ENCODE measurements around the gene TOX2. TPM values are rescaled to one million over a fixed set of nuclear protein-coding genes. Genes with fewer than 3 reads are reported as not detected.

The TOX2 gene
- total RNA-seq, 1 experiment from 2014 or later: not detected

GRCh38 chr20:43977252-43977651 lies 62.6 kb downstream of the TOX2 start:
- Mint-ChIP-seq H3K27me3 (ENCODE audit: insufficient read depth, unreplicated experiment) (peaks cover 24% of the 10 kb centered on the region), H3K9me3 (ENCODE audit: unreplicated experiment) (no peaks in the 10 kb centered on the region), H3K27ac (ENCODE audit: unreplicated experiment) (no peak overlapping the region), H3K4me3 (ENCODE audit: unreplicated experiment) (no peak overlapping the region), H3K36me3 (ENCODE audit: insufficient read depth, unreplicated experiment) (no peaks in the 10 kb centered on the region), H3K4me1 (ENCODE audit: low read depth, unreplicated experiment) (no peaks in the 10 kb centered on the region)
- no peak for TF ChIP-seq CTCF (IDR thresholded peaks at IDR 0.05; ENCODE audit: insufficient read depth in 1 of 2, low read depth in 1 of 2, low read length in 1 of 2, severe bottlenecking in 1 of 2, unreplicated experiment in 1 of 2)
- no peak overlapping the region for H3K4me3 ChIP-seq (ENCODE audit: low read depth, low read length)
- DNase-seq: no peak
- no peaks in the 10 kb centered on the region for H3K27me3 ChIP-seq (replicated peaks; ENCODE audit: control insufficient read depth, insufficient read depth, low read length)
- POLR2A ChIA-PET: no interaction called here
- intact Hi-C loops (cut with micrococcal nuclease; ENCODE audit: unreplicated experiment): no loop called here
- no TSS peak for BruUV-seq (replicated peaks)
- no peaks in the 10 kb centered on the region for H3K4me1 ChIP-seq
- CTCF ChIA-PET: no interaction called here
- H3K36me3 ChIP-seq (ENCODE audit: control insufficient read depth, insufficient read depth, low read length): no peaks in the 10 kb centered on the region
- H3K9me3 ChIP-seq: no peaks in the 10 kb centered on the region

- TF ChIP-seq CTCF (IDR thresholded peaks at IDR 0.05; ENCODE audit: insufficient read depth in 1 of 2, low read depth in 1 of 2, low read length in 1 of 2, severe bottlenecking in 1 of 2, unreplicated experiment in 1 of 2): no peak
- Histone ChIP-seq H3K27me3 (replicated peaks; ENCODE audit: control insufficient read depth, insufficient read depth, low read length) (no peaks in the 10 kb centered on the region), H3K4me1 (no peaks in the 10 kb centered on the region), H3K36me3 (ENCODE audit: control insufficient read depth, insufficient read depth, low read length) (no peaks in the 10 kb centered on the region), H3K4me3 (ENCODE audit: low read depth, low read length) (no peak overlapping the region), H3K9me3 (no peaks in the 10 kb centered on the region)
- H3K9me3 Mint-ChIP-seq (ENCODE audit: unreplicated experiment): no peaks in the 10 kb centered on the region
- ChIA-PET CTCF (no interaction called here), POLR2A (no interaction called here)
- DNase-seq: no peak
- no peak overlapping the region for H3K4me3 Mint-ChIP-seq (ENCODE audit: unreplicated experiment)
- BruUV-seq (replicated peaks): no TSS peak
- intact Hi-C loops (cut with micrococcal nuclease; ENCODE audit: unreplicated experiment): no loop called here
- H3K27ac Mint-ChIP-seq (ENCODE audit: unreplicated experiment): no peak overlapping the region
- no peaks in the 10 kb centered on the region for H3K4me1 Mint-ChIP-seq (ENCODE audit: low read depth, unreplicated experiment)
- H3K27me3 Mint-ChIP-seq (ENCODE audit: insufficient read depth, unreplicated experiment): peaks cover 27% of the 10 kb centered on the region
- H3K36me3 Mint-ChIP-seq (ENCODE audit: insufficient read depth, unreplicated experiment): no peaks in the 10 kb centered on the region
Measured at GRCh38 chr20:43977962-43978361, 63.3 kb downstream of the TOX2 start.

GRCh38 chr20:43979576-43980105 lies 65.0 kb downstream of the TOX2 start:
- H3K36me3 Mint-ChIP-seq (ENCODE audit: insufficient read depth, unreplicated experiment): no peaks in the 10 kb centered on the region
- no peak overlapping the region for H3K4me3 Mint-ChIP-seq (ENCODE audit: unreplicated experiment)
- no TSS peak for BruUV-seq (replicated peaks)
- no peak overlapping the region for H3K4me3 ChIP-seq (ENCODE audit: low read depth, low read length)
- H3K36me3 ChIP-seq (ENCODE audit: control insufficient read depth, insufficient read depth, low read length): no peaks in the 10 kb centered on the region
- POLR2A ChIA-PET: no interaction called here
- CTCF ChIA-PET: no interaction called here
- TF ChIP-seq CTCF (IDR thresholded peaks at IDR 0.05; ENCODE audit: insufficient read depth in 1 of 2, low read depth in 1 of 2, low read length in 1 of 2, severe bottlenecking in 1 of 2, unreplicated experiment in 1 of 2): no peak
- H3K9me3 ChIP-seq: no peaks in the 10 kb centered on the region
- no peaks in the 10 kb centered on the region for H3K27me3 ChIP-seq (replicated peaks; ENCODE audit: control insufficient read depth, insufficient read depth, low read length)
- no peak for DNase-seq
- peaks cover 27% of the 10 kb centered on the region for H3K27me3 Mint-ChIP-seq (ENCODE audit: insufficient read depth, unreplicated experiment)
- intact Hi-C loops (cut with micrococcal nuclease; ENCODE audit: unreplicated experiment): no loop called here
- H3K27ac Mint-ChIP-seq (ENCODE audit: unreplicated experiment): no peak overlapping the region
- no peaks in the 10 kb centered on the region for H3K9me3 Mint-ChIP-seq (ENCODE audit: unreplicated experiment)
- no peaks in the 10 kb centered on the region for H3K4me1 Mint-ChIP-seq (ENCODE audit: low read depth, unreplicated experiment)
- H3K4me1 ChIP-seq: no peaks in the 10 kb centered on the region

Data from Caco-2 (cell line).